GM18498 (cell line): ENCODE measurements around the gene EFHC2.
"Not testable (repeated sequence)": the region's sequence is repeated elsewhere in the genome, so short reads cannot be mapped to it uniquely, and the experiment has no call there.

Source experiments
- ATAC-seq: cut with Tn5 transposase; IDR thresholded peaks from one replicate; pipeline ENCODE4 v1.9.1; 2021; ENCODE audit warnings: mild to moderate bottlenecking, moderate library complexity; ENCODE audit not compliant: unreplicated experiment

EFHC2 gene

GRCh38 chrX:44239036-44239435 is 104.4 kb downstream of the EFHC2 start:
- ATAC-seq, result no peak

- no peak for ATAC-seq
Measured at GRCh38 chrX:44235534-44235933, 107.9 kb downstream of the EFHC2 start.

- no peak for ATAC-seq
Measured at GRCh38 chrX:44234541-44234940, 108.9 kb downstream of the EFHC2 start.

GRCh38 chrX:44234116-44234515 is 109.4 kb downstream of the EFHC2 start:
- no peak for ATAC-seq

GRCh38 chrX:44232081-44232480 is 111.4 kb downstream of the EFHC2 start:
- no peak for ATAC-seq

- ATAC-seq, result peak; percentile 75
Measured at GRCh38 chrX:44228621-44229020, 114.9 kb downstream of the EFHC2 start.

GRCh38 chrX:44227991-44228390 is 115.5 kb downstream of the EFHC2 start:
- no peak for ATAC-seq

- no peak for ATAC-seq
Measured at GRCh38 chrX:44225667-44226066, 117.8 kb downstream of the EFHC2 start.

GRCh38 chrX:44224760-44225159 is 118.7 kb downstream of the EFHC2 start:
- no peak for ATAC-seq

GRCh38 chrX:44223150-44223549 is 120.3 kb downstream of the EFHC2 start:
- ATAC-seq, result no peak

- no peak for ATAC-seq
Measured at GRCh38 chrX:44218465-44218864, 125.0 kb downstream of the EFHC2 start.

- ATAC-seq, result no peak
Measured at GRCh38 chrX:44216171-44216570, 127.3 kb downstream of the EFHC2 start.

- ATAC-seq, result no peak
Measured at GRCh38 chrX:44203791-44204190, 139.7 kb downstream of the EFHC2 start.

- no peak for ATAC-seq
Measured at GRCh38 chrX:44202596-44202995, 140.9 kb downstream of the EFHC2 start.

GRCh38 chrX:44189116-44189515 is 154.4 kb downstream of the EFHC2 start:
- no peak for ATAC-seq

GRCh38 chrX:44187915-44188314 is 155.6 kb downstream of the EFHC2 start:
- ATAC-seq, result not testable (repeated sequence)

GRCh38 chrX:44183329-44183728 is 160.1 kb downstream of the EFHC2 start:
- no peak for ATAC-seq

GRCh38 chrX:44178274-44179053 is 165.0 kb downstream of the EFHC2 start:
- ATAC-seq, result no peak

- no peak for ATAC-seq
Measured at GRCh38 chrX:44175455-44175854, 168.0 kb downstream of the EFHC2 start.

GRCh38 chrX:44174061-44174460 is 169.4 kb downstream of the EFHC2 start:
- no peak for ATAC-seq

GRCh38 chrX:44173219-44173618 is 170.3 kb downstream of the EFHC2 start:
- no peak for ATAC-seq

GRCh38 chrX:44167116-44167515 is 176.4 kb downstream of the EFHC2 start:
- no peak for ATAC-seq

GRCh38 chrX:44162964-44163475 is 180.5 kb downstream of the EFHC2 start:
- no peak for ATAC-seq
